ENCODE data around the gene SH3GL1. TPM values are rescaled to one million over a fixed set of nuclear protein-coding genes. Genes with fewer than 3 reads are reported as not detected.
A peak's percentile ranks its signal among the peaks of the same experiment; 100 is the strongest.

Gene SH3GL1
- total RNA-seq, 1 donor from 2014 or later, result 61.4 TPM

GRCh38 chr19:4402171-4403004 is 2.0 kb upstream of the SH3GL1 start, which contains the start of gene CHAF1A:
TSS of gene CHAF1A (plus strand) at chr19:4402640. CDS start at chr19:4402763, 123 bp downstream.
- no peaks in the 10 kb centered on the region for H3K9me3 ChIP-seq
- H3K27ac ChIP-seq, result peak within 1 kb of the TSS; percentile 83 to 89
- peak; percentile 99 to 100 for DNase-seq (ENCODE audit: low spot score in 2 of 2)
- no peaks in the 10 kb centered on the region for H3K27me3 ChIP-seq
- H3K4me1 ChIP-seq, result peaks cover 7 to 12% of the 10 kb centered on the region in 2 donors
- H3K4me3 ChIP-seq, result peak within 1 kb of the TSS; percentile 78 to 85
- TF ChIP-seq CTCF (IDR thresholded peaks at IDR 0.05), result no peak
- no peaks in the 10 kb centered on the region for H3K36me3 ChIP-seq
- intact Hi-C loops (cut with DNase I), result loop anchor here (1.0 to 5.0 kb wide), 6 partner anchors 28 to 220 kb away; partner anchors contain the start of genes ANKRD24, HDGFL2, MPND and SIRT6

GRCh38 chr19:4401769-4402170 is 1.4 kb upstream of the SH3GL1 start:
- no peak for DNase-seq (ENCODE audit: low spot score in 2 of 2)
- H3K4me1 ChIP-seq, result peaks cover 7 to 12% of the 10 kb centered on the region in 2 donors
- peak overlapping the region; percentile 15 to 52 for H3K4me3 ChIP-seq
- H3K9me3 ChIP-seq, result no peaks in the 10 kb centered on the region
- no peaks in the 10 kb centered on the region for H3K27me3 ChIP-seq
- no peak for TF ChIP-seq CTCF (IDR thresholded peaks at IDR 0.05)
- peak overlapping the region; percentile 83 to 89 for H3K27ac ChIP-seq
- intact Hi-C loops (cut with DNase I), result loop anchor here (1.0 to 5.0 kb wide), 8 partner anchors 27 to 219 kb away; partner anchors contain the start of genes ANKRD24, HDGFL2, MPND and SIRT6
- H3K36me3 ChIP-seq, result no peaks in the 10 kb centered on the region

GRCh38 chr19:4399812-4400134 is 574 bp downstream of the SH3GL1 start:
- Histone ChIP-seq H3K36me3 (peaks cover 0 to 8% of the 10 kb centered on the region in 2 donors), H3K4me1 (peaks cover 7 to 15% of the 10 kb centered on the region in 2 donors), H3K27me3 (no peaks in the 10 kb centered on the region), H3K4me3 (peak overlapping the region; percentile 82 to 96), H3K9me3 (no peaks in the 10 kb centered on the region), H3K27ac (peak overlapping the region; percentile 89 to 91)
- peak in 1 of 2 donors; percentile 70 for DNase-seq (ENCODE audit: low spot score in 2 of 2)
- intact Hi-C loops (cut with DNase I), result loop anchor here (2.0 to 5.0 kb wide), 3 partner anchors 73 to 153 kb away; partner anchors contain the start of genes HDGFL2 and YJU2
- no peak for TF ChIP-seq CTCF (IDR thresholded peaks at IDR 0.05)

GRCh38 chr19:4396949-4397783 is 3.2 kb downstream of the SH3GL1 start:
- no peaks in the 10 kb centered on the region for H3K27me3 ChIP-seq
- no peak overlapping the region for H3K27ac ChIP-seq
- TF ChIP-seq CTCF (IDR thresholded peaks at IDR 0.05), result no peak
- H3K36me3 ChIP-seq, result peaks cover 0 to 8% of the 10 kb centered on the region in 2 donors
- no peaks in the 10 kb centered on the region for H3K9me3 ChIP-seq
- peaks cover 4 to 17% of the 10 kb centered on the region in 2 donors for H3K4me1 ChIP-seq
- intact Hi-C loops (cut with DNase I), result no loop called here
- H3K4me3 ChIP-seq, result no peak overlapping the region
- DNase-seq (ENCODE audit: low spot score in 2 of 2), result no peak

GRCh38 chr19:4393947-4394590 is 6.3 kb downstream of the SH3GL1 start:
- Histone ChIP-seq H3K9me3 (no peaks in the 10 kb centered on the region), H3K4me3 (no peak overlapping the region), H3K27ac (peak overlapping the region in 1 of 2 donors; percentile 60), H3K27me3 (no peaks in the 10 kb centered on the region), H3K36me3 (peaks cover 0 to 8% of the 10 kb centered on the region in 2 donors), H3K4me1 (peaks cover 26 to 45% of the 10 kb centered on the region in 2 donors)
- DNase-seq (ENCODE audit: low spot score in 2 of 2), result no peak
- intact Hi-C loops (cut with DNase I), result no loop called here
- TF ChIP-seq CTCF (IDR thresholded peaks at IDR 0.05), result no peak
